Bronchial epithelial cell (primary cell): ENCODE measurements around the gene TMPRSS4. TPM values are rescaled to one million over a fixed set of nuclear protein-coding genes. Genes with fewer than 3 reads are reported as not detected.

Experiments used
- DNase-seq: peaks from one replicate; pipeline ENCODE4 v3.0.0-alpha.2; 2010; ENCODE audit warnings: low read depth
- FAIRE-seq: peaks from 2 replicates; lab custom pipeline; 2011; peaks lifted over from hg19 to GRCh38; lab: Jason Lieb, UNC
- H3K27me3 ChIP-seq: 2 replicates; pipeline ENCODE4 v1.5.1; 2011; ENCODE audit warnings: low read length; ENCODE audit not compliant: control insufficient read depth, insufficient read depth
- H3K36me3 ChIP-seq: 2 replicates; pipeline ENCODE4 v1.5.1; 2011; ENCODE audit warnings: low read length; ENCODE audit not compliant: control insufficient read depth, insufficient read depth
- H3K4me3 ChIP-seq: 2 replicates; pipeline ENCODE4 v1.5.1; 2011; ENCODE audit warnings: mild to moderate bottlenecking, low read depth, low read length, control low read depth
- CTCF ChIP-seq: IDR thresholded peaks from 2 replicates; pipeline ENCODE4 v1.5.1; 2011; ENCODE audit warnings: mild to moderate bottlenecking, moderate library complexity, low read length, control low read depth, inconsistent platforms; ENCODE audit not compliant: insufficient read depth, severe bottlenecking
- total RNA-seq: library from RNA; depleted of rRNA; stranded (reverse); fragments of >200 nt; gene quantifications from 2 replicates; pipeline ENCODE4 v1.2.1, GENCODE V29; 2014

TMPRSS4 gene
- total RNA-seq, 1 donor from 2014 or later = 42.4 TPM

GRCh38 chr11:118133816-118134215 lies 56.9 kb downstream of the TMPRSS4 start:
- DNase-seq (no peak), FAIRE-seq (no peak)
- no peak for TF ChIP-seq CTCF
- no peaks in the 10 kb centered on the region for H3K27me3 ChIP-seq
- H3K36me3 ChIP-seq = no peaks in the 10 kb centered on the region
- H3K4me3 ChIP-seq = no peak overlapping the region

- no peak overlapping the region for H3K4me3 ChIP-seq
- DNase-seq (no peak), FAIRE-seq (peak; percentile 7)
- TF ChIP-seq CTCF = no peak
- H3K36me3 ChIP-seq = no peaks in the 10 kb centered on the region
- no peaks in the 10 kb centered on the region for H3K27me3 ChIP-seq
These were observed 58.3 kb downstream of the TMPRSS4 start for GRCh38 chr11:118135051-118135795.

GRCh38 chr11:118135796-118136165 lies 58.9 kb downstream of the TMPRSS4 start:
- TF ChIP-seq CTCF = no peak
- DNase-seq (no peak), FAIRE-seq (no peak)
- Histone ChIP-seq H3K4me3 (no peak overlapping the region), H3K36me3 (no peaks in the 10 kb centered on the region), H3K27me3 (no peaks in the 10 kb centered on the region)

- Histone ChIP-seq H3K27me3 (no peaks in the 10 kb centered on the region), H3K36me3 (no peaks in the 10 kb centered on the region), H3K4me3 (no peak overlapping the region)
- no peak for TF ChIP-seq CTCF
- DNase-seq (no peak), FAIRE-seq (no peak)
These were observed 59.5 kb downstream of the TMPRSS4 start for GRCh38 chr11:118136341-118136740.

GRCh38 chr11:118136801-118137200 lies 59.9 kb downstream of the TMPRSS4 start:
- Histone ChIP-seq H3K36me3 (no peaks in the 10 kb centered on the region), H3K4me3 (no peak overlapping the region), H3K27me3 (no peaks in the 10 kb centered on the region)
- FAIRE-seq (no peak), DNase-seq (no peak)
- no peak for TF ChIP-seq CTCF
